K562 (cell line): ENCODE measurements around the gene ACSBG1. TPM values are rescaled to one million over a fixed set of nuclear protein-coding genes. Genes with fewer than 3 reads are reported as not detected.

Source experiments
- ATAC-seq: fragments of 200-7000 bp; cut with Tn5 transposase; 3 replicates; pipeline ENCODE4 v1.9.1; 2020; ENCODE audit warnings: moderate library complexity
- BruUV-seq: library from RNA; stranded (reverse); fragments of 400-500 nt; replicated peaks from 2 replicates; lab custom pipeline; 2021; lab: Mats Ljungman, UMichigan
- CTCF ChIA-PET: fragments of 300-600 bp; formaldehyde crosslinking; extraction: SDS; loops from one replicate; lab custom pipeline; 2021; ENCODE audit warnings: low intra/inter-chr PET ratio; lab: Yijun Ruan, JAX
- POLR2A ChIA-PET: fragments of 300-600, 350-650 bp; sonication (Branson Sonifier 250); formaldehyde crosslinking; extraction: SDS; loops from one replicate; lab custom pipeline; 2021; ENCODE audit warnings: antibody characterized with exemption, inconsistent platforms; lab: Yijun Ruan, JAX
- DNase-seq, 4 experiments: peaks; one replicate each; pipeline versions ENCODE4 v3.0.0 to v3.0.0-alpha.2; 2011 to 2018; ENCODE audit warnings: low spot score in 3 of 4, mixed read lengths in 3 of 4; ENCODE audit errors: extremely low read depth in 1 of 4
- FAIRE-seq: peaks from 2 replicates; lab custom pipeline; 2011; peaks lifted over from hg19 to GRCh38; lab: Jason Lieb, UNC
- H2AFZ ChIP-seq: 2 replicates; pipeline ENCODE4 v1.6.0; 2011; ENCODE audit warnings: low read depth, low read length, control low read depth, inconsistent platforms
- H3K27ac ChIP-seq: fragments of 200-600 bp; 3 replicates; pipeline ENCODE4 v1.8.0; 2011; ENCODE audit warnings: low read depth, mild to moderate bottlenecking, control low read depth, inconsistent platforms, low read length, moderate library complexity, mixed read lengths; ENCODE audit errors: extremely low read depth
- H3K27me3 ChIP-seq, 2 experiments: fragments of 300-600 bp in 1 of 2; 2 replicates in 1 of 2; 3 replicates in 1 of 2; pipeline versions ENCODE4 v1.6.0 to v1.8.0; 2011; ENCODE audit warnings: inconsistent platforms in 2 of 2, low read length in 2 of 2, mild to moderate bottlenecking in 1 of 2, mixed read lengths in 1 of 2, moderate library complexity in 1 of 2; ENCODE audit not compliant: control insufficient read depth in 2 of 2, insufficient read depth in 2 of 2
- H3K36me3 ChIP-seq: fragments of 300-600 bp; 3 replicates; pipeline ENCODE4 v1.8.0; 2011; ENCODE audit warnings: mild to moderate bottlenecking, low read length, inconsistent platforms; ENCODE audit not compliant: control insufficient read depth, insufficient read depth
- H3K4me1 ChIP-seq, 2 experiments: fragments of 200-600 bp in 1 of 2; replicated peaks in 1 of 2; 2 replicates in 1 of 2; 3 replicates in 1 of 2; pipeline versions ENCODE4 v1.5.1 to v1.8.0; 2011; ENCODE audit warnings: inconsistent platforms in 2 of 2, low read length in 2 of 2, mild to moderate bottlenecking in 1 of 2, mixed read lengths in 1 of 2, moderate library complexity in 1 of 2; ENCODE audit not compliant: control insufficient read depth in 2 of 2, insufficient read depth in 2 of 2
- H3K4me2 ChIP-seq: 2 replicates; pipeline ENCODE4 v1.6.1; 2011; ENCODE audit warnings: low read length, control low read depth, inconsistent platforms, mixed read lengths; ENCODE audit not compliant: insufficient read depth
- H3K4me3 ChIP-seq: fragments of 200-600 bp; sonication (generic), shearing (Covaris generic); 2 replicates; pipeline ENCODE4 v1.5.1; 2016; ENCODE audit warnings: control low read depth, inconsistent platforms
- H3K79me2 ChIP-seq: fragments of 200-600 bp; 3 replicates; pipeline ENCODE4 v1.8.0; 2011; ENCODE audit warnings: low read length, inconsistent platforms; ENCODE audit not compliant: control insufficient read depth, insufficient read depth
- H3K9ac ChIP-seq, 2 experiments: 2 replicates each; pipeline versions ENCODE4 v1.6.0 to v1.6.1; 2011; ENCODE audit warnings: low read depth in 2 of 2, low read length in 2 of 2, control low read depth in 1 of 2, inconsistent platforms in 1 of 2, mild to moderate bottlenecking in 1 of 2, mixed read lengths in 1 of 2; ENCODE audit not compliant: insufficient read depth in 1 of 2
- H3K9me1 ChIP-seq: one replicate; pipeline ENCODE4 v1.6.0; 2011; ENCODE audit warnings: inconsistent platforms, mild to moderate bottlenecking, low read length, moderate library complexity; ENCODE audit not compliant: control insufficient read depth, insufficient read depth
- H3K9me3 ChIP-seq: replicated peaks from 2 replicates; pipeline ENCODE4 v1.5.1; 2011; ENCODE audit warnings: low read depth, low read length, inconsistent platforms; ENCODE audit not compliant: control insufficient read depth, insufficient read depth
- H4K20me1 ChIP-seq: replicated peaks from 2 replicates; pipeline ENCODE4 v1.6.1; 2011; ENCODE audit warnings: low read length, inconsistent platforms, mixed read lengths; ENCODE audit not compliant: control insufficient read depth, insufficient read depth
- CC2D1A ChIP-seq: fragments of 450-650 bp; IDR thresholded peaks from 2 replicates; pipeline ENCODE4 v1.6.1; 2017; ENCODE audit warnings: mild to moderate bottlenecking
- CTBP1 ChIP-seq: fragments of 450-650 bp; IDR thresholded peaks from 2 replicates; pipeline ENCODE4 v1.6.1; 2016; ENCODE audit warnings: borderline replicate concordance
- JUND ChIP-seq, 2 experiments: IDR thresholded peaks; 2 replicates in 1 of 2; 3 replicates in 1 of 2; pipeline ENCODE4 v1.6.1; 2011; ENCODE audit warnings: borderline replicate concordance in 2 of 2, low read depth in 2 of 2, low read length in 2 of 2, improper control_type of control experiment in 1 of 2, missing biosample characterization in 1 of 2, missing genetic modification characterization in 1 of 2, missing genetic modification reagents in 1 of 2
- RCOR1 ChIP-seq, 2 experiments: IDR thresholded peaks; 2 replicates each; pipeline ENCODE4 v1.6.1; 2012; ENCODE audit warnings: low read depth in 2 of 2, low read length in 2 of 2, borderline replicate concordance in 1 of 2, improper control_type of control experiment in 1 of 2
- REST ChIP-seq, 2 experiments: fragments of 450-650 bp; formaldehyde crosslinking in 1 of 2; IDR thresholded peaks; 2 replicates each; pipeline versions ENCODE4 v1.4.0 to v1.6.1; 2014 to 2020; ENCODE audit warnings: mild to moderate bottlenecking in 2 of 2, borderline replicate concordance in 1 of 2, low read depth in 1 of 2
- SRSF7 ChIP-seq: fragments of 200-400 bp; formaldehyde crosslinking; optimal IDR thresholded peaks from 2 replicates; pipeline ENCODE3; 2017; ENCODE audit warnings: mild to moderate bottlenecking, low read depth, low read length
- ZBTB7A ChIP-seq: IDR thresholded peaks from 2 replicates; pipeline ENCODE4 v1.6.1; 2011; ENCODE audit warnings: low read depth, mild to moderate bottlenecking, low read length, moderate library complexity, borderline replicate concordance; ENCODE audit not compliant: control insufficient read depth
- ZNF217 ChIP-seq: sonication (generic); formaldehyde crosslinking; IDR thresholded peaks from 2 replicates; pipeline ENCODE4 v1.8.0; 2022; ENCODE audit warnings: mild to moderate bottlenecking, missing genetic modification reagents
- ZNF707 ChIP-seq: fragments of 250-450 bp; sonication (Bioruptor Pico); conservative IDR thresholded peaks from 2 replicates; pipeline ENCODE4 v1.8.0; 2022; ENCODE audit warnings: inconsistent platforms, mild to moderate bottlenecking, moderate library complexity
- WGBS: fragments of 100-300 bp; shearing (Covaris generic); methylation state at CpG from one replicate; pipeline ENCODE4 v1.1.6; 2016; ENCODE audit warnings: low coverage, mixed read lengths; ENCODE audit not compliant: insufficient coverage; ENCODE audit errors: missing lambda C conversion rate; 5-methylcytosine and 5-hydroxymethylcytosine counted together
- in situ Hi-C: fragments of 300-500 bp; cut with MboI; formaldehyde crosslinking; loops from 4 replicates; pipeline ENCODE4 v1.15.0; 2018; ENCODE audit warnings: inconsistent platforms, mixed read lengths
- intact Hi-C: fragments of 100-400 bp; cut with micrococcal nuclease; formaldehyde crosslinking; loops from 2 replicates; pipeline ENCODE4 v1.14.2; 2022
- polyA plus RNA-seq, 8 experiments: library from polyadenylated mRNA; depleted of rRNA in 4 of 8; stranded (reverse) in 5 of 8; unstranded in 3 of 8; fragments of >200 nt; fragmentation: Nextera tagmentation in 2 of 8; fragmentation: Illumina TruSeq in 1 of 8; extraction: Ambion mirVana in 2 of 8; extraction: Trizol in 1 of 8; gene quantifications; 2 replicates each; pipeline versions ENCODE4 v1.2.1 to v1.2.3, GENCODE V29; 2011 to 2014; ENCODE audit warnings: inconsistent platforms in 1 of 8, missing spikeins in 1 of 8
- total RNA-seq, 7 experiments: library from RNA; depleted of rRNA in 6 of 7; stranded (reverse); fragments of >200 nt in 6 of 7; fragmentation: Illumina TruSeq in 2 of 7; extraction: Trizol in 2 of 7; gene quantifications; 2 replicates each; pipeline versions ENCODE4 v1.2.1 to v1.2.3, GENCODE V29; 2011 to 2021; ENCODE audit warnings: low replicate concordance in 1 of 7
- TF ChIP-seq, protein P1 (sequence below), 3 experiments: IDR thresholded peaks in 2 of 3; conservative IDR thresholded peaks in 1 of 3; 2 replicates each; pipeline ENCODE4 v1.5.1; 2011 to 2012; ENCODE audit warnings: low read length in 3 of 3, mild to moderate bottlenecking in 3 of 3, control low read depth in 2 of 3, improper control_type of control experiment in 1 of 3, inconsistent platforms in 1 of 3, low read depth in 1 of 3, mixed read lengths in 1 of 3, moderate library complexity in 1 of 3; ENCODE audit not compliant: insufficient read depth in 2 of 3

The ACSBG1 gene
- total and polyA plus RNA-seq, 9 of the 15 experiments (the other 6 are each of a cell fraction or from before 2014, with no cell fraction given) = 0.36 to 6.4 (median 2.5) TPM

- Histone ChIP-seq H3K27ac (no peak overlapping the region), H3K9me3 (no peaks in the 10 kb centered on the region), H3K9me1 (no peaks in the 10 kb centered on the region), H3K4me2 (no peak overlapping the region; the same call in 1 of the 2 replicates), H3K27me3 (peaks cover 4 to 11% of the 10 kb centered on the region in 2 experiments; a peak in 3 of 5 replicates), H4K20me1 (0 out of 2 replicates have a peak, but pooled peaks cover 4% of the 10 kb centered on the region), H2AFZ (peak overlapping the region; percentile 2; the same call in 1 of the 2 replicates), H3K4me3 (no peak overlapping the region), H3K4me1 (peaks cover 3 to 30% of the 10 kb centered on the region in 2 experiments; a peak in 3 of 5 replicates), H3K36me3 (no peaks in the 10 kb centered on the region), H3K79me2 (no peaks in the 10 kb centered on the region), H3K9ac (no peak overlapping the region)
- under 1% methylated on average over 11 of the region's 12 CpGs for WGBS
- peak; percentile 32 for FAIRE-seq
- ATAC-seq = peak; percentile 84
- intact Hi-C loops = loop anchor here (1.0 kb wide), 1 partner anchor 64 kb away; no protein-coding TSS in a partner anchor
- POLR2A ChIA-PET = no interaction called here
- BruUV-seq = no TSS peak
- CTCF ChIA-PET = interaction anchor here (1.7 to 2.2 kb wide), 2 partner anchors 18 to 63 kb away, joined by 5 to 17 read pairs; no protein-coding TSS in a partner anchor
- in situ Hi-C loops = no loop called here
- DNase-seq = peak; percentile 61 to 72 (median 67)
- TF ChIP-seq REST (IDR thresholded peaks at IDR 0.05; ENCODE audit: borderline replicate concordance) (peak; percentile 73), REST (CRISPR knock-in tag; IDR thresholded peaks at IDR 0.05; ENCODE audit: low read depth) (no peak), CC2D1A (peak; percentile 66), ZNF217 (no peak), CTBP1 (peak; percentile 33; the same call in 1 of the 2 replicates), RCOR1 (IDR thresholded peaks at IDR 0.05; ENCODE audit: borderline replicate concordance in 1 of 2, low read depth in 2 of 2, low read length in 2 of 2) (peak in 1 of 2 experiments; percentile 16; a peak in 1 of 4 replicates), SRSF7 (no peak), ZBTB7A (peak; percentile 30; the same call in 1 of the 2 replicates), JUND (IDR thresholded peaks at IDR 0.05; ENCODE audit: borderline replicate concordance, low read depth, low read length) (0 out of 2 replicates have a peak, but pooled peaks have one; percentile 27), JUND (tag; IDR thresholded peaks at IDR 0.05; ENCODE audit: borderline replicate concordance, low read depth, low read length) (no peak), ZNF707 (CRISPR knock-in tag) (no peak)
- TF ChIP-seq, protein P1, sequence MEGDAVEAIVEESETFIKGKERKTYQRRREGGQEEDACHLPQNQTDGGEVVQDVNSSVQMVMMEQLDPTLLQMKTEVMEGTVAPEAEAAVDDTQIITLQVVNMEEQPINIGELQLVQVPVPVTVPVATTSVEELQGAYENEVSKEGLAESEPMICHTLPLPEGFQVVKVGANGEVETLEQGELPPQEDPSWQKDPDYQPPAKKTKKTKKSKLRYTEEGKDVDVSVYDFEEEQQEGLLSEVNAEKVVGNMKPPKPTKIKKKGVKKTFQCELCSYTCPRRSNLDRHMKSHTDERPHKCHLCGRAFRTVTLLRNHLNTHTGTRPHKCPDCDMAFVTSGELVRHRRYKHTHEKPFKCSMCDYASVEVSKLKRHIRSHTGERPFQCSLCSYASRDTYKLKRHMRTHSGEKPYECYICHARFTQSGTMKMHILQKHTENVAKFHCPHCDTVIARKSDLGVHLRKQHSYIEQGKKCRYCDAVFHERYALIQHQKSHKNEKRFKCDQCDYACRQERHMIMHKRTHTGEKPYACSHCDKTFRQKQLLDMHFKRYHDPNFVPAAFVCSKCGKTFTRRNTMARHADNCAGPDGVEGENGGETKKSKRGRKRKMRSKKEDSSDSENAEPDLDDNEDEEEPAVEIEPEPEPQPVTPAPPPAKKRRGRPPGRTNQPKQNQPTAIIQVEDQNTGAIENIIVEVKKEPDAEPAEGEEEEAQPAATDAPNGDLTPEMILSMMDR (IDR thresholded peaks at IDR 0.05 in 2 of 3, conservative IDR thresholded peaks at IDR 0.05 in 1 of 3; ENCODE audit: insufficient read depth in 2 of 3, low read depth in 1 of 3, low read length in 3 of 3) = peak; percentile 77 to 86 (median 82)
Observed at GRCh38 chr15:78177447-78177873, 56.9 kb downstream of the ACSBG1 start.
